Measurements from ENCODE around the gene TSHZ2.

The TSHZ2 gene

DNA sequence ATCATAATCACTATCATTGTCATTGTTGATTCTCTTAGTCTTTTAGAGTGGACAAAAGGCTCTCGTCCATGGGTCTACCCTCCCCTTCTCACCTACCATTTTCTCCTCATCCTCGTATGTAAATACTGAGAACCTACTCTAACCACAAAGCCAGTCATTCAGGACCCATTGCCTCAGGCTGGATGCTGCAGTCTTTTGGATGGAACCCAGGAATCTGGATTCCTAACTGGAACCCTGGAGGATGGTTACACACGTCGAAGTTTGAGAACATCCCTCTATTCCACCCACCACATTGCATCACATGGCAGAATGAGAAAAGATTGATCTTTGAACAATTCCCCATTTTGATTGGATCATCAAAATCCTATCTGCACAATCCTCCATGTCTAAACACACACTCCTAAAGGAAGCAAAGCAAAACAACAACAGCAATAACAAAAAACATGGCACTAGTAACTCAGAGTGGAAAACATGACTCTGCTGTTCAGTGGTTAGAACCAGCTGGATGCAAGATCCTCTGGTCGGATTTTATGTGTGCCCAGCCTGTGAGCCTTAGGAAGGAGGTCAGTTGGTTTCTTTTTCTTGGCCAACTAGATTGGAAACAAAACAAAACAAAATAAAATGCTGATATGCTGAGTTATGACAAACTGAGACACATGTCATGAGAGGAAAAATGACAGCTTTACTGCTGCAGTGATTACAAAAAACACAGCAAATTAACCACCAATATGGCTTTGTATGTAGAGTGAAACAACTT, 38.0 kb downstream of the TSHZ2 start:
- H3K9me3 ChIP-seq (ENCODE audit: insufficient read depth, low read length): no peaks in the 10 kb centered on the region
- H3K4me1 ChIP-seq (ENCODE audit: insufficient read depth, insufficient read length): no peaks in the 10 kb centered on the region
- H3K27me3 ChIP-seq (ENCODE audit: insufficient read depth, insufficient read length): no peaks in the 10 kb centered on the region
- DNase-seq (ENCODE audit: low read depth, low spot score): no peak
- H3K36me3 ChIP-seq (ENCODE audit: insufficient read depth, insufficient read length, low read length): no peaks in the 10 kb centered on the region
- H3K4me3 ChIP-seq (ENCODE audit: insufficient read length, low read depth): no peak overlapping the region
- TF ChIP-seq SUZ12 (IDR thresholded peaks at IDR 0.05; ENCODE audit: extremely low read depth, insufficient read depth, insufficient read length) (no peak), YY1 (IDR thresholded peaks at IDR 0.05; ENCODE audit: insufficient read depth, insufficient read length) (no peak), ZNF274 (IDR thresholded peaks at IDR 0.05; ENCODE audit: low read depth, low read length) (no peak)
- no peak overlapping the region for H3K9ac ChIP-seq (ENCODE audit: insufficient read length, low read depth)

DNA sequence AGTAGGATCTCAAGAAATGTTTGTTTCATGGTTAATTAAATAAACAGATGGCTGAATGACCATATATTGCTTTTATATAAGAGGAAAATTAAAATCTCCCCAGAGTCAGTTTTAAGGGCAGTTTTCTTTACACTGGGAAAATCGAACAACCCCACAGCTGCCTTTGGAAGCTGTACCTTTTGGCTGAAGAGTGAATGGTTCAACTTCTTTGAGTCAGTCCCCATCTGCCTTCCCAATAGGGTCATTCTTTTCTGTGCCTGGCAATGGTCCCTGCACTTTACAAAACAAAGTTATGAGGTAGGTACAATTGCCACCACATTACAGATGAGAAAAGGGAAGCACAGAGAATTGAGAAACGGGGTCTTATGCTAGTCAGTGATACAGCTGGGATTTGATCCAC, 39.5 kb downstream of the TSHZ2 start:
- H3K9me3 ChIP-seq (ENCODE audit: insufficient read depth, low read length): peaks cover 6% of the 10 kb centered on the region; the same call in 1 of the 2 replicates

DNA sequence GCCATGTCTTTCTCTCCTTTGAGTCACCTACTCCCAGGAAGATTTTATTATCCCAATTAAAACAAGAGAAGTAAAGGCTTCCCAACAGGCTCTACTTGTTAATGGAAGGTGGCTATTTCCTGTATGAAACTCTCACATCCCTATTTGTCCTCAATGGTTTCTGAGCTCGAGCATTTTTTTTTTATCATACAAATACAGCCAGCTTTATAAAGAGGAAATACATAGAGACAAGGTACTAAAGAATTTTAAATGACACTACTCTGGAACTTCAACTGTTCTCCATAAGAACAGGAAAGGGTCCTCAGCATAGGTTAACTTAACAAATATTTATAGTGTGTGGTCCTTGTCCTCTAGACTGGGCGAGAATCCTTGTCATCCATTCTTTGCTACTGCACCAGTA, 41.0 kb downstream of the TSHZ2 start:
- DNase-seq (ENCODE audit: low read depth, low spot score): no peak
- no peaks in the 10 kb centered on the region for H3K36me3 ChIP-seq (ENCODE audit: insufficient read depth, insufficient read length, low read length)
- no peak for TF ChIP-seq SUZ12 (IDR thresholded peaks at IDR 0.05; ENCODE audit: extremely low read depth, insufficient read depth, insufficient read length)
- no peak for TF ChIP-seq YY1 (IDR thresholded peaks at IDR 0.05; ENCODE audit: insufficient read depth, insufficient read length)

More for the DNA sequence above, 39.5 kb downstream of the TSHZ2 start:
- Histone ChIP-seq H3K27me3 (ENCODE audit: insufficient read depth, insufficient read length) (no peaks in the 10 kb centered on the region), H3K4me3 (ENCODE audit: insufficient read length, low read depth) (no peak overlapping the region), H3K4me1 (ENCODE audit: insufficient read depth, insufficient read length) (no peaks in the 10 kb centered on the region), H3K9ac (ENCODE audit: insufficient read length, low read depth) (no peak overlapping the region), H3K36me3 (ENCODE audit: insufficient read depth, insufficient read length, low read length) (no peaks in the 10 kb centered on the region)
- TF ChIP-seq ZNF274 (IDR thresholded peaks at IDR 0.05; ENCODE audit: low read depth, low read length): no peak
- TF ChIP-seq SUZ12 (IDR thresholded peaks at IDR 0.05; ENCODE audit: extremely low read depth, insufficient read depth, insufficient read length): no peak
- no peak for TF ChIP-seq YY1 (IDR thresholded peaks at IDR 0.05; ENCODE audit: insufficient read depth, insufficient read length)
- no peak for DNase-seq (ENCODE audit: low read depth, low spot score)

DNA sequence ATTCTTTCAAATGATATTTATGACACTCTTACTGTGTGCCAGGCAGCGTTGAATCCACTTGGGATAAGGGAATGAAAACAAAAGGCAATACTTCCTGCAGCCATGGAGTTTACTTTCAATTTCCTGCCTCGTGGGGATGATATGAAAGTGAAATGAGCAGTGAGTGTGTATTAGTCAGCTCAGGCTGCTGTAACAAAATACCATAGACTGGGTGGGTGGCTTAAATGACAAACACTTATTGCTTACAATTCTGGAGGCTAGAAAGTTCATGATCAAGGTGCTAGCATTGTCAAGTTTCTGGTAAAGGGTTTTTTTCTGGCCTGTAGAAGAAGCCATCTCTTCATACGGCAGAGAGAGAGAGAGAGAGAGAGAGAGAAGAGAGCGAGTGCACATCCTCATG, 41.7 kb downstream of the TSHZ2 start:
- Histone ChIP-seq H3K9ac (ENCODE audit: insufficient read length, low read depth) (no peak overlapping the region), H3K36me3 (ENCODE audit: insufficient read depth, insufficient read length, low read length) (no peaks in the 10 kb centered on the region), H3K9me3 (ENCODE audit: insufficient read depth, low read length) (peaks cover 10% of the 10 kb centered on the region; the same call in 1 of the 2 replicates), H3K27me3 (ENCODE audit: insufficient read depth, insufficient read length) (no peaks in the 10 kb centered on the region), H3K4me3 (ENCODE audit: insufficient read length, low read depth) (no peak overlapping the region), H3K4me1 (ENCODE audit: insufficient read depth, insufficient read length) (no peaks in the 10 kb centered on the region)
- DNase-seq (ENCODE audit: low read depth, low spot score): no peak
- TF ChIP-seq ZNF274 (IDR thresholded peaks at IDR 0.05; ENCODE audit: low read depth, low read length): no peak

More for the DNA sequence above, 41.0 kb downstream of the TSHZ2 start:
- H3K27me3 ChIP-seq (ENCODE audit: insufficient read depth, insufficient read length): no peaks in the 10 kb centered on the region
- H3K4me3 ChIP-seq (ENCODE audit: insufficient read length, low read depth): no peak overlapping the region
- H3K4me1 ChIP-seq (ENCODE audit: insufficient read depth, insufficient read length): no peaks in the 10 kb centered on the region
- H3K9me3 ChIP-seq (ENCODE audit: insufficient read depth, low read length): peaks cover 10% of the 10 kb centered on the region; the same call in 1 of the 2 replicates
- H3K9ac ChIP-seq (ENCODE audit: insufficient read length, low read depth): no peak overlapping the region

DNA sequence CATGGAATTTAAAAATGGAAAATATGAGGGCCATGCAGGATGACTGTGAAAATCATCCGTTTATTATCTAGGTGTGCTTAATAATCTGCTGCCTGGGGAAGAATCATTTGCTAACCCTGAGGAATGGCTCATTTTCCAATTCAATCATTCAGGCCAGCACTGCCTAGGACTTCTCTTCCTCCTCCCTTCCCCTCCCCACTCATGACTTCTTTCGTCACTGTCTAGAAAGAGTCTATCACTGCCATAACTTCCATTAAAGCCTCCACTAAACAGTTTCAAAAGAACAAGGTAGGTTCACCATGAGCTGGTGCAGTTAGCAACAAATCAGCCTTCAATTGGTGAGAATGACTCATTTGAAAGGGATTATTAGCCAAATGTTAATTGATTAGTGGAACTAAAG, 43.9 kb downstream of the TSHZ2 start:
- Histone ChIP-seq H3K9me3 (ENCODE audit: insufficient read depth, low read length) (peaks cover 10% of the 10 kb centered on the region; the same call in 1 of the 2 replicates), H3K36me3 (ENCODE audit: insufficient read depth, insufficient read length, low read length) (no peaks in the 10 kb centered on the region), H3K4me3 (ENCODE audit: insufficient read length, low read depth) (no peak overlapping the region), H3K27me3 (ENCODE audit: insufficient read depth, insufficient read length) (no peaks in the 10 kb centered on the region), H3K4me1 (ENCODE audit: insufficient read depth, insufficient read length) (no peaks in the 10 kb centered on the region), H3K9ac (ENCODE audit: insufficient read length, low read depth) (no peak overlapping the region)
- TF ChIP-seq SUZ12 (IDR thresholded peaks at IDR 0.05; ENCODE audit: extremely low read depth, insufficient read depth, insufficient read length): no peak
- TF ChIP-seq ZNF274 (IDR thresholded peaks at IDR 0.05; ENCODE audit: low read depth, low read length): no peak
- no peak for TF ChIP-seq YY1 (IDR thresholded peaks at IDR 0.05; ENCODE audit: insufficient read depth, insufficient read length)
- DNase-seq (ENCODE audit: low read depth, low spot score): no peak

DNA sequence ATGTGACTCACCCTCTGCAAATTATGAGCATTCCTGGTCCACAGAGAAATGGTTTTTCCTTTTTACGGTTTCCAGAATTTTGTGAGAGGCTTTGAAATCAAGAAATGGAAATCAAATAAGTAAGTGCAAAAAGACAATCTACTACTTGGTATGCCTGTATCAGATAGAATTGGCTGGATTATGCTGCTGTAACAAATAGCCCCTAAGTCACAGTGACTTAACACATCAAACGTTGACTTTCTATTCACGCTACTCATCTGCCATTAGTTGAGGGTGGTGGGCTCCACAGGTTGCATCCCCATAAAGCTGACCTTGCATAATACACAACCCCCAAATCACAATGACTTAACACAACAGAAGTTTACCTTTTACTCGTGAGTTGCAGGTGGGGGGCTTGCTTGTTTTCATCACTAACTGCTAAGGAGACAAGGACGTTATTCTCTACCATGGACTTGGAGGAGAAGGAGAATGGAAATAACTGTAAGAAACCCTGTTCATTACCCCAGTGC, 44.4 kb downstream of the TSHZ2 start:
- Histone ChIP-seq H3K9ac (ENCODE audit: insufficient read length, low read depth) (no peak overlapping the region), H3K4me3 (ENCODE audit: insufficient read length, low read depth) (no peak overlapping the region), H3K27me3 (ENCODE audit: insufficient read depth, insufficient read length) (no peaks in the 10 kb centered on the region), H3K36me3 (ENCODE audit: insufficient read depth, insufficient read length, low read length) (no peaks in the 10 kb centered on the region), H3K9me3 (ENCODE audit: insufficient read depth, low read length) (peaks cover 10% of the 10 kb centered on the region; the same call in 1 of the 2 replicates), H3K4me1 (ENCODE audit: insufficient read depth, insufficient read length) (no peaks in the 10 kb centered on the region)
- DNase-seq (ENCODE audit: low read depth, low spot score): no peak
- TF ChIP-seq SUZ12 (IDR thresholded peaks at IDR 0.05; ENCODE audit: extremely low read depth, insufficient read depth, insufficient read length) (no peak), ZNF274 (IDR thresholded peaks at IDR 0.05; ENCODE audit: low read depth, low read length) (no peak)

DNA sequence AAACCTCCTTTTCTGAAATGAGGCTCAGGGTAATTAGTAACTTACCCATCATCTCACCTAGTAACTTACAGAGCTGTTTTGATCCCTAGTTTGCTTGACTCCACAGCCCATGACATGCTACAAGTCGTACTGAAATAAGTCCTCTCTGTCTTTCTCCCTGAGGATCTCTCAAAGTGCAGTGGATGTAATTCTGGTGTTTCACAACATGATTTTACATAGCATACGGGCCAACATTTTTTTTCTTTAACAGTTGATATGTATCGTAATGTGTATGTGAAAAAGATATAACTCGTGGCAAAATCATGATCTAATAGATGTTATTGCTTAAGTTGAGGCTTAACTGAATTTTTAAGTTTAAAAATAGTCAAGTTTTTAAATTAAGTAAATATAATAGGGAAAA, 45.0 kb downstream of the TSHZ2 start:
- no peaks in the 10 kb centered on the region for H3K36me3 ChIP-seq (ENCODE audit: insufficient read depth, insufficient read length, low read length)
- no peak for DNase-seq (ENCODE audit: low read depth, low spot score)
- no peaks in the 10 kb centered on the region for H3K27me3 ChIP-seq (ENCODE audit: insufficient read depth, insufficient read length)
- H3K9ac ChIP-seq (ENCODE audit: insufficient read length, low read depth): no peak overlapping the region
- TF ChIP-seq YY1 (IDR thresholded peaks at IDR 0.05; ENCODE audit: insufficient read depth, insufficient read length) (no peak), SUZ12 (IDR thresholded peaks at IDR 0.05; ENCODE audit: extremely low read depth, insufficient read depth, insufficient read length) (no peak), ZNF274 (IDR thresholded peaks at IDR 0.05; ENCODE audit: low read depth, low read length) (no peak)
- H3K4me1 ChIP-seq (ENCODE audit: insufficient read depth, insufficient read length): no peaks in the 10 kb centered on the region
- H3K9me3 ChIP-seq (ENCODE audit: insufficient read depth, low read length): peaks cover 10% of the 10 kb centered on the region; the same call in 1 of the 2 replicates
- no peak overlapping the region for H3K4me3 ChIP-seq (ENCODE audit: insufficient read length, low read depth)

Data from NT2/D1 (cell line).